DND-41 (cell line): ENCODE data around the gene ANXA7.

Experiments used
- ATAC-seq: fragments of 200-7000 bp; cut with Tn5 transposase; 3 replicates; pipeline ENCODE4 v1.9.1; 2021; ENCODE audit warnings: low read depth; ENCODE audit not compliant: insufficient read depth
- DNase-seq: peaks from one replicate; pipeline ENCODE4 v3.0.0-alpha.2; 2020
- H2AFZ ChIP-seq: 2 replicates; pipeline ENCODE4 v1.6.0; 2012; ENCODE audit warnings: low read depth, low read length
- H3K27ac ChIP-seq: 2 replicates; pipeline ENCODE4 v1.5.1; 2012; ENCODE audit warnings: low read length, inconsistent platforms
- H3K27me3 ChIP-seq: fragments of 200-600 bp; sonication (generic); 2 replicates; pipeline ENCODE4 v1.6.0; 2012; ENCODE audit warnings: low read length, mild to moderate bottlenecking, inconsistent platforms; ENCODE audit not compliant: insufficient read depth, poor library complexity
- H3K36me3 ChIP-seq: 2 replicates; pipeline ENCODE4 v1.5.1; 2012; ENCODE audit warnings: low read length, inconsistent platforms; ENCODE audit not compliant: insufficient read depth
- H3K4me1 ChIP-seq: 2 replicates; pipeline ENCODE4 v1.5.1; 2012; ENCODE audit warnings: mild to moderate bottlenecking, low read length; ENCODE audit not compliant: insufficient read depth
- H3K4me2 ChIP-seq: 2 replicates; pipeline ENCODE4 v1.6.0; 2012; ENCODE audit warnings: mild to moderate bottlenecking, moderate library complexity, low read length, inconsistent platforms; ENCODE audit not compliant: insufficient read depth
- H3K4me3 ChIP-seq, 2 experiments: fragments of 200-600 bp in 1 of 2; shearing (Covaris generic) in 1 of 2; 2 replicates each; pipeline ENCODE4 v1.5.1; 2012 to 2016; ENCODE audit warnings: inconsistent platforms in 2 of 2, low read length in 2 of 2, mild to moderate bottlenecking in 2 of 2, low read depth in 1 of 2, moderate library complexity in 1 of 2
- H3K79me2 ChIP-seq: 2 replicates; pipeline ENCODE4 v1.6.0; 2012; ENCODE audit warnings: low read length, inconsistent platforms; ENCODE audit not compliant: insufficient read depth
- H3K9ac ChIP-seq: 2 replicates; pipeline ENCODE4 v1.6.0; 2012; ENCODE audit warnings: low read depth, mild to moderate bottlenecking, inconsistent platforms, low read length, moderate library complexity
- H3K9me3 ChIP-seq: 2 replicates; pipeline ENCODE4 v1.5.1; 2012; ENCODE audit warnings: low read length, moderate library complexity, mild to moderate bottlenecking, inconsistent platforms; ENCODE audit not compliant: insufficient read depth, severe bottlenecking
- H4K20me1 ChIP-seq: 2 replicates; pipeline ENCODE4 v1.6.0; 2012; ENCODE audit warnings: low read length; ENCODE audit not compliant: insufficient read depth
- EZH2 ChIP-seq: IDR thresholded peaks from 3 replicates; pipeline ENCODE4 v1.6.1; 2012; ENCODE audit warnings: borderline replicate concordance, low read depth, mild to moderate bottlenecking, moderate library complexity, low read length, inconsistent platforms; ENCODE audit not compliant: severe bottlenecking
- TF ChIP-seq, protein P1 (sequence below): IDR thresholded peaks from 2 replicates; pipeline ENCODE4 v1.5.1; 2012; ENCODE audit warnings: borderline replicate concordance, low read length, moderate library complexity, mild to moderate bottlenecking; ENCODE audit not compliant: poor library complexity, severe bottlenecking; ENCODE audit errors: extremely low read depth

Gene ANXA7

DNA sequence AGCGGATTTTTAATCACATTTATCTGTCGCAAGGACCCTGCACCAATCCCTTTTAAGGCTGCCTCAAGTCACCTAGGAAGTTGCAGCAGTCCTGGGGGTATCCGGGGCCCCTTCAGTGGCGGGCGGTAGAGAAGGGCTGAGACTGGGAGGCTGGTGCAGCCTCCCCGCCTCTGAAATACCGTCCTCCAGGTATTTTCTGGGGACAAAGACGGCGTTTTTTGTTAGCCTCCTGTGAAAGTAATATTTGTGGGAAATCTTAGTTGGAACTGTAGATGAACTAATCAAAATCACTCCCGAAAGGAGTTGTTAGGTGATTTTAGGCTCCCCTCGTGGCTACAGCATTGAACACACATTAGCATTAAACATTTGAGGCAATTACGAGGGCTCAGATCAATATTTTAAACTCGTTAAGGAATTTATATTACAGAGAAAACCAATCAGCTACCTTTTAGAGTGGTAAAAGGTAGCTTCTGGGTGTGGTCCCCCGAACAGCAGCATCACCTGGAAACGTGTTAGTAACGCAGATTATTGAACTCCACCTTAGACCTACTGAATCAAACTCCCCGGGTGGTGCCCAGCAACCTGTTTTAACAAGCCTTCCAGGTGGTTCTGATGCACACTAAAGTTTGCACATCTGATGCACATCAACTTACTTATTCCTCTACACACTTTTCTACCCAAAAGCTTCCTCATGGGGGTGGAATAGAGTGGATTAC is 530 bp upstream of the ANXA7 start:
- Histone ChIP-seq H3K4me2 (peak overlapping the region; percentile 79), H3K79me2 (peaks cover 42% of the 10 kb centered on the region), H3K9ac (peak overlapping the region; percentile 78), H4K20me1 (no peaks in the 10 kb centered on the region), H3K9me3 (no peaks in the 10 kb centered on the region), H3K36me3 (no peaks in the 10 kb centered on the region), H2AFZ (peak overlapping the region; percentile 93), H3K27me3 (no peaks in the 10 kb centered on the region), H3K4me3 (peak overlapping the region; percentile 46 to 74), H3K27ac (peak overlapping the region; percentile 57), H3K4me1 (peaks cover 19% of the 10 kb centered on the region)
- DNase-seq (no peak), ATAC-seq (peak; percentile 63)
- TF ChIP-seq EZH2: no peak
- TF ChIP-seq, protein P1, sequence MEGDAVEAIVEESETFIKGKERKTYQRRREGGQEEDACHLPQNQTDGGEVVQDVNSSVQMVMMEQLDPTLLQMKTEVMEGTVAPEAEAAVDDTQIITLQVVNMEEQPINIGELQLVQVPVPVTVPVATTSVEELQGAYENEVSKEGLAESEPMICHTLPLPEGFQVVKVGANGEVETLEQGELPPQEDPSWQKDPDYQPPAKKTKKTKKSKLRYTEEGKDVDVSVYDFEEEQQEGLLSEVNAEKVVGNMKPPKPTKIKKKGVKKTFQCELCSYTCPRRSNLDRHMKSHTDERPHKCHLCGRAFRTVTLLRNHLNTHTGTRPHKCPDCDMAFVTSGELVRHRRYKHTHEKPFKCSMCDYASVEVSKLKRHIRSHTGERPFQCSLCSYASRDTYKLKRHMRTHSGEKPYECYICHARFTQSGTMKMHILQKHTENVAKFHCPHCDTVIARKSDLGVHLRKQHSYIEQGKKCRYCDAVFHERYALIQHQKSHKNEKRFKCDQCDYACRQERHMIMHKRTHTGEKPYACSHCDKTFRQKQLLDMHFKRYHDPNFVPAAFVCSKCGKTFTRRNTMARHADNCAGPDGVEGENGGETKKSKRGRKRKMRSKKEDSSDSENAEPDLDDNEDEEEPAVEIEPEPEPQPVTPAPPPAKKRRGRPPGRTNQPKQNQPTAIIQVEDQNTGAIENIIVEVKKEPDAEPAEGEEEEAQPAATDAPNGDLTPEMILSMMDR: no peak

GRCh38 chr10:73413108-73413527 is 740 bp downstream of the ANXA7 start:
- H3K9ac ChIP-seq: peak overlapping the region; percentile 78
- H3K4me3 ChIP-seq: peak overlapping the region; percentile 46 to 74
- no peaks in the 10 kb centered on the region for H3K9me3 ChIP-seq
- peaks cover 19% of the 10 kb centered on the region for H3K4me1 ChIP-seq
- H3K4me2 ChIP-seq: peak overlapping the region; percentile 79
- no peaks in the 10 kb centered on the region for H3K36me3 ChIP-seq
- H3K27me3 ChIP-seq: no peaks in the 10 kb centered on the region
- peaks cover 54% of the 10 kb centered on the region for H3K79me2 ChIP-seq
- DNase-seq: peak; percentile 36
- ATAC-seq: peak; percentile 29
- peak overlapping the region; percentile 80 for H3K27ac ChIP-seq
- H4K20me1 ChIP-seq: no peaks in the 10 kb centered on the region
- TF ChIP-seq, protein P1: no peak
- no peak for TF ChIP-seq EZH2
- H2AFZ ChIP-seq: peak overlapping the region; percentile 93

DNA sequence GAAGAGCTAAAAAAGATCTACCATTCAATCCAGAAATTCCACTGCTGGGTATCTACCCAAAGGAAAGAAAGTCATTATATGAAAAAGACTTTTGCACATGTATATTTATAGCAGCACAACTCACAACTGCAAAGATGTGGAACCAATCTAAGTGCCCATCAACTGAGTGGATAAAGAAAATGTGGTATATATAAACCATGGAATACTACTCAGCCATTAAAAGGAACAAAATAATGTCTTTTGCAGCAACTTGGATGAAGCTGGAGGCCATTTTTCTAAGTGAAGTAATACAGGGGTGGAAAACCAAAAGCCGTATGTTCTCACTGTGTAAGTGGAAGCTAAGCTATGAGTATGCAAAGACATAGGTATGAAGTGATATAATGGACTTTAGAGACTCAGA is 3.0 kb downstream of the ANXA7 start:
- H2AFZ ChIP-seq: no peak overlapping the region
- H3K79me2 ChIP-seq: peaks cover 75% of the 10 kb centered on the region
- no peak overlapping the region for H3K4me3 ChIP-seq
- no peaks in the 10 kb centered on the region for H3K27me3 ChIP-seq
- TF ChIP-seq EZH2: no peak
- TF ChIP-seq, protein P1: no peak
- H3K4me1 ChIP-seq: peaks cover 19% of the 10 kb centered on the region
- H4K20me1 ChIP-seq: peaks cover 7% of the 10 kb centered on the region; the same call in 1 of the 2 replicates
- ATAC-seq (no peak), DNase-seq (no peak)
- no peak overlapping the region for H3K27ac ChIP-seq
- H3K9ac ChIP-seq: no peak overlapping the region
- H3K4me2 ChIP-seq: no peak overlapping the region
- H3K36me3 ChIP-seq: peaks cover 4% of the 10 kb centered on the region; the same call in 1 of the 2 replicates
- no peaks in the 10 kb centered on the region for H3K9me3 ChIP-seq
